ENCODE results near the gene SRMS.

The SRMS gene, protein sequence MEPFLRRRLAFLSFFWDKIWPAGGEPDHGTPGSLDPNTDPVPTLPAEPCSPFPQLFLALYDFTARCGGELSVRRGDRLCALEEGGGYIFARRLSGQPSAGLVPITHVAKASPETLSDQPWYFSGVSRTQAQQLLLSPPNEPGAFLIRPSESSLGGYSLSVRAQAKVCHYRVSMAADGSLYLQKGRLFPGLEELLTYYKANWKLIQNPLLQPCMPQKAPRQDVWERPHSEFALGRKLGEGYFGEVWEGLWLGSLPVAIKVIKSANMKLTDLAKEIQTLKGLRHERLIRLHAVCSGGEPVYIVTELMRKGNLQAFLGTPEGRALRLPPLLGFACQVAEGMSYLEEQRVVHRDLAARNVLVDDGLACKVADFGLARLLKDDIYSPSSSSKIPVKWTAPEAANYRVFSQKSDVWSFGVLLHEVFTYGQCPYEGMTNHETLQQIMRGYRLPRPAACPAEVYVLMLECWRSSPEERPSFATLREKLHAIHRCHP

DNA sequence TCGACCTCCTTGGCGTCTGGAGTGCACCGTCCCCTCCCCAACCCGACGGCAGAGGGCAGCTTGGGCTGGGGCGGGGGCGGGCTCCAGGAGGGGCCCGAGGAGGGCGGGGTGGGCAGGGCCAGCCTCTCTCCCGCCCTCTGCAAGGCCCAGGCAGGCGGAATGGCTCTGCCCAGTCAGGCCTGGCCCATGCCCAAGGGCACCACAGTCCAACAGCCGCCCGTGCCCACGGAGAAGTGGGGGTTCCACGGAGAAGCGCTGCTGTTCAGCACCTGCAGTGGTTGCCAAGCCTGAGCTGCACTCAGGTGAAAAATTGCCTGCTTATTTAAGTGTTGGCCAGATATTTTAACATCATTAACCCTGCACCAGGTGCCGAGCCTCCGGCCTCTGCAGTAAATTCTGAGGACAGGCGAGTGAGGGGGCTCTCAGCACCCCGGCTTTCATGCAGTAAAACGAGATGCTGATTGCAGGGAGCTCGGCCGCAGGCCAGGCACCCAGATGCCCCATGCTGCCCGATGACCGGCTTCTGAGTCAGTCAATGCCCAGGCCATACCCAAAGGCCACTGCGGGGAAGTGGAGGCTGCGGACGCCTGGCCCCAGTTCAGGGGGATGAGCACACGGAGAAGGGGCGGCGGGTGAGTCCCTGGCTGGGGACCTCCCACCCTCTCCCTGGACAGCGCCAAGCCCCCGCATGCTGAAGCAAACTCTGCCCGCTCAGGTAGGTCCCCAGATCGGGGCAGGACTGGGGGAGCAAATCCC, at the start of gene SRMS:
Gene SRMS, minus strand, starts transcription at position 25 of the 756 bp plus-strand sequence. CDS start 286 bp downstream, outside the sequence.
- DNase-seq, result no peak

GRCh38 chr20:63596423-63596822, 48.9 kb upstream of the SRMS start:
- DNase-seq, result no peak

DNA sequence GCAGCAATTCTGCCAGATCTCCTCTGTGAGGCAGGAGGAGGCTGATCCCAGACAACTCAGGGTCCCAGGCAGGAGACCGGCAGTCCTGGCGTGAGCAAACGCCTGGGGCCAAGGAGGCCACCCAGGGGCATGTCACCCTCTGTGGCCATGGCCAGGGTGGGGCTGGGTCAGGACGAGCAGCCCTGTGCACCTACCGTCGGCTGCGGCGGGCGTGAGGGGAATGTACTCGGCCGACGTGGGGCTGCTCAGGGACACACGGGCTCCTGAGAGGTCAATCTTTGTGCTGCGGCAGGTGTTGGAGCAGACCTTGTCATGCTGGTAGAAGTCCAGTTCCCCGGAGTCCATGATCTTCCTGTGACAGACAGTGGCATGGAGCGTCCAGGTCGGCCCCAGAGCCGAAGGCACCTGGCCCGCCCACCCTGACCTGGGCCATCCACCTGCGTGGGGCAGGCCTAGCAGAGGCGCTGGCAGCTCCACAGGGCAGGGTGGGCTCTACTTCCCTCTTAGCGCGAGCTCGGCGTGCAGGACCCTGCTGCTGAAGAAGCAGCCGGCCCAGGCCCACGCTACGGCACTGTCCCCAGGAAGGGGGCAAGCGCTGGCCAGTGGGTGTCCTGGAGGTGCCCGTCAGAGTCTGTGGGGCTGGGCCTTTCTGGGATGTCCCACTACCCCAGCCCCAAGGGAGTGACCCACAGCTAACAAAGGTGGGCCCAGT, 48.0 kb upstream of the SRMS start:
- no peak for DNase-seq

GRCh38 chr20:63594043-63594561, 46.6 kb upstream of the SRMS start:
- DNase-seq, result no peak

- DNase-seq, result no peak
Measured at GRCh38 chr20:63592661-63593060, 45.1 kb upstream of the SRMS start.

GRCh38 chr20:63591786-63592355, 44.3 kb upstream of the SRMS start:
- no peak for DNase-seq

DNA sequence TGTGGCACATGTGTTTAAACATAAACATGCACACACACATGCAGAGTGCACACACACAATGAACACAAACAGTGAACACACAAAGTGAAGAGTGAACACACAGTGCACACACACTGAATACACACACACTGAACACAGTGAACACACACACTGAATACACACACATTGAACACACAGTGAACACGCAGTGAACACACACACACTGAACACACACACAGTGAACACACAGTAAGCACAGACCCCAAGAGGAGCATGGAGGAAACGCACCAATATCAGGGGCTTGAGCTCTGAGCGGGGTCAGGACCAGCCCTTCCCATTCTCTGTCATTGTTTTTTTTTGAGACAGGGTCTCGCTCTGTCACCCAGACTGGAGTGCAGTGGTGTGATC, 43.6 kb upstream of the SRMS start:
- no peak for DNase-seq

DNA sequence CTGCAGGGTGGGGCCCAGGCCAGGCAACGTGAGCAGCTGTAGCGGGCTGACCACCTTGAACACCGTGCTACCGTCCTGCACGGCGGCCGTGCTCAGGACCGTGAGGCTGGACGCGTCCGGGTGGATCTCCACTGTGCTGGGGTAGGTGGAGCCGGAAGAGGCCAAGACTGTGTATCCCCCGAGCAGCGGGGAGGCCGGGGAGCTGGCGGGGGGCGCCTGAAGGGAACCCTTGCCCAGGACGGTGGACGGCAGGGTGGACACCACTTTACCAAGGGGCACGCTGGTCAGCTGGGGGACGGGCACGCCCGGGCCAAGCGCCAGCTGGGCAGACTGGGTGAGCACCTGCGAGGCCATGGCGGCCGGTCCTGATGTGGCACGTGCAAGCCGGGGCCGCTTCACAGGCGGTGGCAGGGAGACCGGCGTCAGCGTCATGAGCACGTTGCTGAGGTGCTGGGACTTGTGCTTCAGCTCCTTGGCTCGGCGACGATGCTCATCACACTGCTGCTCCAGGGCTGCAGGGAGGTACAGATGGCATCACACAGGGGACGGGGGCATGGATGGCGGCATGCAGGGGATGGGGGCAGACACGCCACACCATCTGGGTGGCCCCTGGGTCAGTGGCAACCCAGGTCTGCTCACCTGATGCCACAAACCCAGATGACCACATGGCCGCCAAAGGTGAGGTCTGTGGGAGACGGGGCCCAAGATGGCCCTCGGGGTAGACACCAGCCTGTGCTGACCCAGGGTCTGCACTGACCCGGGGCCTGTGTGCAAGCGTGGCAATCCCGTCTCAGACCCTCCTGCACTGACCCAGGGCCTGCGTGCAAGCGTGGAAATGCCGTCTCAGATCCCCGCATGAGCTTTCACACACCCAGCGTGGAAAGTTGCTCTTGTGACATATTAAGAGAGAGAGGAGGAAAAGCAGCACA, 42.9 kb upstream of the SRMS start:
- no peak for DNase-seq

DNA sequence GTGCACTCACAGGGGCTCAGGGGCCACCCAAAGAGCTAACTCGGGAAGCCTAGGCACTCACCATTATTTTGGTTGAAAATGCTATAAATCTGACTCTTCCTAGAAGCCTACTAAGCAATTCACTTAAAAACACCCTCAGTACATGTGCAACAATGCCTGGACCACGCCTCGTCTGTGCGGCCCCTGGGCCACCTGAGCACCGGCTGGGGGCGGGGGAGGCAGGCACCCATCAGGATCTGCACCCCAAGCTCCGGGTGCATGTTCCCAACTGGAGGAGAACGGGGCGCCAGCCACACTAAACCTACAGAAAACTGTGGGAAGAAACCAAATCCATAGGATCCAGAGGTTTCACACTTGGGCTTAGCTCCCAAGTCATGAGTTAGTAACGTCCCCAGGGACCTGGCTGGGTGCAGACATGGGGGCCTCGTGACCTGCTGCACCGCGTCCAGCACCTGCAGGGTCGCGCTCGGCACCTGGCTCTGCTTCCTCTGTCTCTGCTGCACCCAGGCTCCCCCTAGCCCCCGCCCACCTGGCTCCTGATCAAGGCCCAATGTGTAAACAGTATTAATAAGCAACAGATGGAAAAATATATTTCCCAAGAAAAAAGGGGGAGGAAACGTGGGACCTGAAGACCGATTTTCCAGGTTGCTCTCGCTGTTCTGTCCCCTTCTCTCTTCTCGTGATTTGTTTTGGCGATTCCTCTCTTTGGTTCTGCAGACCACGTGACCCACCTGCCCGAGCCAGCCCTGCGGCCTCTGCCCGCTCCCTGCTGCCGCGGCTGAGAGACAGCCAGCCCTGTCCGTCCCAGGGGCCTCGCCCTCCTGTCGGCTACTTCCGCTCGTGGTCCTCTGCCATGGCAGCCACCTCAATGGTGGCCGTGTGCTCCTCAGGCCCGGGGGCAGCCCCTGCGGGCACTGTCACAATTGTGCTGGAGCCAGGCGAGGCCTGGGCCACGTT, 42.0 kb upstream of the SRMS start:
- DNase-seq, result no peak

GRCh38 chr20:63588641-63589041, 41.1 kb upstream of the SRMS start:
- DNase-seq, result no peak

DNA sequence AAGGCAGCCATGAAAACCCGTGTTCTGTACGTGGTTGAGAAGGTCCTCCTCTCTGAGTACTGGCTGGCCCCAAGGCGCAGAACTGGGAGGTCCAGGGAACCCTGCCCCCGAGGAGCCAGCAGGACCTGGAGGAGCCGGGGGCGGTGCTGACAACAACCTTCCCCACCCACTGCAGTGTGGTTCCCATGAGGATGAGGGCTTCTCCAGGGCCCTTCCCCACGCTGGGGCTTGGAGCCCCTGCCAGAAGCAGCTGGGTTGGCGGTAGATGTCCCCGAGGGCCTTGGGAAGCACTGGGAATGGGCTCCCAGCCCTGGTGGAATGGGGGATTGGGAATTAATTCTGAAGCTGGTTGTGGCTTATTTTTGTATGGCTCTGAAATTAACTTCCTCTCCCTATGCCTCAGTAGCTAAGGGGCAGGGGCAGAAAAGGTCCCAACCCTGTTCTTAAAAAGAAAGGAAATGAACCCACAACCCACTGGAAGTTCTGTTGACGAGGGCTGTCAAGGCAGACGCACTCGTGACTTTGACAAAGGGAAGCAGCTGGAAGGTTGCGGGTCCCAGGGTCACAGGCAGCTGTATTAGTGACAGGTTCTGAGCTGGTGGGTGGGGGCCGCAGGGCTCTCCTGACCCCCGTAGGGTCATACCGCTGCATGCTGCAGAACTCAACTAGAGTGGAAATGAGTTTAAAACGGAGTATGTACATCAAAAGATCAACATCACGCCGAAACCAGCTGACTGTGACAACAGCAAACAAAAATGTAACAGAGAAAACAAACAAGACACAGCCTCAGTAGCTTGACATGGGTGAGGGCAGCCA, 40.4 kb upstream of the SRMS start:
- no peak for DNase-seq

GRCh38 chr20:63587256-63587655, 39.7 kb upstream of the SRMS start:
- no peak for DNase-seq

DNA sequence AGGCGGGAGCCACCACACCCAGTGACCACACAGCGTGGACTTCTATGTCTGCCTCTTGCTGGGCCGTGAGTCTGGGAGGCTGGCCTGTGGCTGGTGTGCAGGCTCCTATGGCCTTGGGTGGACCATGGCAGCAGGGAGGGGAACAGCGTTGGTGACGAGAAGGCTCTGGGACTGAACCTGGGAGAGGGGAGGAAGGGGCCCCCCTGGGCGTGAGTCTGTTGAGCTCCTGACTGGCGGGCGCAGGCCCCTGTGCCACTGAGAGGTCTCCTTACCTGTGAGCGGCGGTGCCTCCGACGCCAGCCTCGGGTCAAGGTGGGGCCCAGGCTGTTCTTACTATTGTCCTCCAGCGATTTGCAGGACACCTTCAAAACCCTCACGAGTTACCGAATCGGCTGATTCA, 39.2 kb upstream of the SRMS start:
- no peak for DNase-seq

GRCh38 chr20:63585616-63586565, 38.3 kb upstream of the SRMS start:
- DNase-seq, result no peak

DNA sequence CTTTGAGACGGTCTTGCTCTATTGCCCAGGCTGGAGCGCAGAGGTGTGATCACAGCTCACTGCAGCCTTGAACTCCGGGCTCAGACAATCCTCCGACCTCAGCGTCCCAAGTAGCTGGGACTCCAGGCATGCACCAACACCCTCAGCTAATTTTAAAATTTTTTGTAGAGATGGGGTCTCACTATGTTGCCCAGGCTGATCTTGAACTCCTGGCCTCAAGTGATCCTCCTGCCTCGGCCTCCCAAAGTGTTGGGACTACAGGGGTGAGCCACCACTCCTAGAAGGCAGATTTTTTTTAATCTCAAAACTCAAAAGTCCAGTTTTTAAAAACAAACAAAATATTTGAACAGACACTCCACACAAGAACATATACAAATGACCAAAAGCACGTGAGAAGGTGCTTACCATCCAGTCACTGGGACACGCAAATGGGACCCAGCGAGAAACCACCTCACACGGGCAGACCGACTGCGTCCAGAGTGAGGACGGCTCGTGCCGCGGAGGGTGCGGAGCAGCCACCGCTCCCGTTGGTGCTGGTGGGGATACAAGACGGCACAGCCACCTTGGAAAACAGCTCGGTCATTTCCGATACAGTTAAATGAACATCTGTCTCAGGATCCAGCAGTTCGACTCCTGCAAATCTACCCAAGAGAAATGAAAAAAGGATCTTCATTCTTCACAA, 35.0 kb upstream of the SRMS start:
- no peak for DNase-seq

- no peak for DNase-seq
Measured at GRCh38 chr20:63580796-63581461, 33.4 kb upstream of the SRMS start.

DNA sequence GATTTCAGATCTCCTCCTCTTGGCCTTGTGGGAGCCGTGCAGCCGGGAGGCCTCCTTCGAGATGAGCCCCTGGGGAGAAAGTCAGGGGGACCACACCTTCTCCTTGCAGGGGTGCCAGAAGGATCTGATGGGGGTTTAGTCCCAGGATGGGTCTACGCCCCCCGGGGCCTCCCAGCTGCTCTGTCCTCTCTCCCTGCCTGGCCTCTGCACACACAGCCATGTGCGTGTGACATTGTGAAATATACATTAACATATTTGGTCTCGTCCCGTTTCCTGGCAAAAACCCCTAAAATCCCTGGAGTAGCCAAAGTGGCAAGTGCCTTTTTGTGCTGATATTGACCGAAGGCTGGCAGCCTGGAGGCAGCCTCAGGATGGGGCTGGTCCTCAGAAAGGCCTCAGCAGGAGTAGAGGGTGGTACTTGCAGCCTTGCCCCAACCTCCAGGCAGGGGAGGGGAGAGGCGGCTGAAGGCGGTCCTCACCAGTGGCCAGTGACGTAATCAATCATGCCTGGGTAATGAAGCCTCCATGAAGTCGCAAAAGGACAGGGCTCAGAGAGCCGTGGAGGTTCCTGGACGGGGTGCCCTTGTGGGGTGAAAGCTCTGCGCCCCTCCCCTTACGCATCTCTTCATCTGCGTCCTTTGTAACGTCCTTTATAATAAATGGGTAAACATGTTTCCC, 31.6 kb upstream of the SRMS start:
- no peak for DNase-seq
